ENCODE data around the gene C1orf50. TPM values are rescaled to one million over a fixed set of nuclear protein-coding genes. Genes with fewer than 3 reads are reported as not detected.

The C1orf50 gene
- total RNA-seq, 1 experiment from 2014 or later, result 7.7 TPM

GRCh38 chr1:42756956-42757891 is 9.8 kb upstream of the C1orf50 start:
- H3K27ac Mint-ChIP-seq, result peak overlapping the region in 2 of 3 experiments; percentile 13 to 16; a peak in 3 of 7 replicates
- no peak overlapping the region for H3K4me3 Mint-ChIP-seq
- H3K36me3 Mint-ChIP-seq (ENCODE audit: insufficient read depth in 1 of 3, low read depth in 3 of 3), result peaks cover 47 to 79% (median 77%) of the 10 kb centered on the region in 3 experiments

More at GRCh38 chr1:42756956-42757891, 9.8 kb upstream of the C1orf50 start:
- Histone ChIP-seq H2BK20ac (ENCODE audit: low read depth, low read length, poor library complexity, severe bottlenecking) (no peak overlapping the region), H3K18ac (ENCODE audit: insufficient read length, low read depth, low read length) (no peak overlapping the region), H3K27me3 (ENCODE audit: insufficient read depth, low read length) (no peaks in the 10 kb centered on the region), H4K8ac (replicated peaks; ENCODE audit: insufficient read length, low read depth, low read length) (no peak overlapping the region), H4K91ac (ENCODE audit: insufficient read length, low read depth, low read length) (no peak overlapping the region), H2AFZ (ENCODE audit: low read length) (no peak overlapping the region), H4K5ac (ENCODE audit: insufficient read length, low read depth, low read length) (no peak overlapping the region), H4K20me1 (ENCODE audit: control insufficient read depth, insufficient read depth, insufficient read length) (no peaks in the 10 kb centered on the region), H2AK5ac (ENCODE audit: insufficient read length, low read length) (no peak overlapping the region), H3K14ac (ENCODE audit: insufficient read depth, low read length) (no peak overlapping the region), H3K79me1 (ENCODE audit: insufficient read depth, low read depth, low read length, poor library complexity, severe bottlenecking) (no peaks in the 10 kb centered on the region), H3K23ac (ENCODE audit: insufficient read length, low read depth, low read length) (no peak overlapping the region), H3K9ac (ENCODE audit: extremely low read depth, insufficient read length, low read length) (no peak overlapping the region), H3K9me3 (ENCODE audit: control insufficient read depth, low read depth, low read length) (no peaks in the 10 kb centered on the region), H2BK5ac (ENCODE audit: insufficient read length, low read length) (no peak overlapping the region), H2BK12ac (ENCODE audit: insufficient read length, low read depth, low read length) (no peak overlapping the region), H3K56ac (ENCODE audit: insufficient read length, low read depth, low read length) (no peak overlapping the region), H3K79me2 (ENCODE audit: insufficient read depth, low read length) (no peaks in the 10 kb centered on the region), H2BK120ac (ENCODE audit: low read depth, low read length, poor library complexity, severe bottlenecking) (no peak overlapping the region), H3K4me1 (ENCODE audit: insufficient read depth, low read length) (no peaks in the 10 kb centered on the region), H3T11ph (ENCODE audit: low read length) (no peak overlapping the region), H3K4ac (ENCODE audit: low read depth, low read length) (no peak overlapping the region), H3K23me2 (ENCODE audit: insufficient read length, low read depth, low read length, poor library complexity, severe bottlenecking) (no peaks in the 10 kb centered on the region), H3K27ac (ENCODE audit: insufficient read length, low read depth, low read length) (no peak overlapping the region), H3K4me2 (ENCODE audit: insufficient read depth, insufficient read length, low read length) (no peak overlapping the region), H2BK15ac (ENCODE audit: low read depth, low read length) (no peak overlapping the region)
- peak; percentile 70 for DNase-seq
- no CpG with 5 or more reads among the region's 17 CpGs for WGBS (ENCODE audit: extremely low coverage, insufficient read length, low lambda C conversion rate)
- Mint-ChIP-seq H3K27me3 (ENCODE audit: low read depth) (no peaks in the 10 kb centered on the region), H3K4me1 (peaks cover 3% of the 10 kb centered on the region in 2 experiments; a peak in 3 of 4 replicates), H3K9me3 (peaks cover 3 to 4% of the 10 kb centered on the region in 2 experiments; a peak in 3 of 5 replicates)
- TF ChIP-seq, protein P1, sequence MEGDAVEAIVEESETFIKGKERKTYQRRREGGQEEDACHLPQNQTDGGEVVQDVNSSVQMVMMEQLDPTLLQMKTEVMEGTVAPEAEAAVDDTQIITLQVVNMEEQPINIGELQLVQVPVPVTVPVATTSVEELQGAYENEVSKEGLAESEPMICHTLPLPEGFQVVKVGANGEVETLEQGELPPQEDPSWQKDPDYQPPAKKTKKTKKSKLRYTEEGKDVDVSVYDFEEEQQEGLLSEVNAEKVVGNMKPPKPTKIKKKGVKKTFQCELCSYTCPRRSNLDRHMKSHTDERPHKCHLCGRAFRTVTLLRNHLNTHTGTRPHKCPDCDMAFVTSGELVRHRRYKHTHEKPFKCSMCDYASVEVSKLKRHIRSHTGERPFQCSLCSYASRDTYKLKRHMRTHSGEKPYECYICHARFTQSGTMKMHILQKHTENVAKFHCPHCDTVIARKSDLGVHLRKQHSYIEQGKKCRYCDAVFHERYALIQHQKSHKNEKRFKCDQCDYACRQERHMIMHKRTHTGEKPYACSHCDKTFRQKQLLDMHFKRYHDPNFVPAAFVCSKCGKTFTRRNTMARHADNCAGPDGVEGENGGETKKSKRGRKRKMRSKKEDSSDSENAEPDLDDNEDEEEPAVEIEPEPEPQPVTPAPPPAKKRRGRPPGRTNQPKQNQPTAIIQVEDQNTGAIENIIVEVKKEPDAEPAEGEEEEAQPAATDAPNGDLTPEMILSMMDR (conservative IDR thresholded peaks at IDR 0.05), result peak; percentile 78
